Ishikawa (cell line): ENCODE data around the gene APOF.

ENCODE experiments used
- CEBPB ChIP-seq: IDR thresholded peaks from 2 replicates; pipeline ENCODE4 v1.6.1; 2012
- CREB1 ChIP-seq: IDR thresholded peaks from 2 replicates; pipeline ENCODE4 v1.6.1; 2012; ENCODE audit warnings: low read depth
- EGR1 ChIP-seq: IDR thresholded peaks from 2 replicates; pipeline ENCODE4 v1.6.1; 2012
- EP300 ChIP-seq: IDR thresholded peaks from 2 replicates; pipeline ENCODE4 v1.6.1; 2012; ENCODE audit warnings: borderline replicate concordance
- FOXM1 ChIP-seq: IDR thresholded peaks from 2 replicates; pipeline ENCODE4 v1.6.1; 2012; ENCODE audit warnings: low read depth, borderline replicate concordance
- MAX ChIP-seq: IDR thresholded peaks from 2 replicates; pipeline ENCODE4 v1.6.1; 2012
- NFIC ChIP-seq: IDR thresholded peaks from 2 replicates; pipeline ENCODE4 v1.6.1; 2012
- RAD21 ChIP-seq: IDR thresholded peaks from 2 replicates; pipeline ENCODE4 v1.6.1; 2012; ENCODE audit warnings: low read depth
- REST ChIP-seq: IDR thresholded peaks from 2 replicates; pipeline ENCODE4 v1.6.1; 2012; ENCODE audit warnings: low read depth, mild to moderate bottlenecking
- TAF1 ChIP-seq: IDR thresholded peaks from 2 replicates; pipeline ENCODE4 v1.6.1; 2012; ENCODE audit warnings: low read depth, mild to moderate bottlenecking
- TCF12 ChIP-seq: IDR thresholded peaks from 2 replicates; pipeline ENCODE4 v1.6.1; 2012; ENCODE audit warnings: low read depth
- TEAD4 ChIP-seq: IDR thresholded peaks from 2 replicates; pipeline ENCODE4 v1.6.1; 2012
- USF1 ChIP-seq: IDR thresholded peaks from 2 replicates; pipeline ENCODE4 v1.6.1; 2012
- YY1 ChIP-seq: IDR thresholded peaks from 2 replicates; pipeline ENCODE4 v1.6.1; 2012; ENCODE audit warnings: low read depth
- ZBTB7A ChIP-seq: IDR thresholded peaks from 2 replicates; pipeline ENCODE4 v1.6.1; 2012; ENCODE audit warnings: low read depth

The APOF gene

GRCh38 chr12:56377989-56378316 is 15.3 kb upstream of the APOF start:
- no peak for TF ChIP-seq CREB1
- no peak for TF ChIP-seq RAD21
- TF ChIP-seq MAX, result no peak
- no peak for TF ChIP-seq REST
- TF ChIP-seq NFIC, result no peak
- no peak for TF ChIP-seq TCF12
- TF ChIP-seq USF1, result no peak
- TF ChIP-seq YY1, result no peak
- TF ChIP-seq ZBTB7A, result no peak
- TF ChIP-seq EGR1, result no peak
- no peak for TF ChIP-seq TAF1

GRCh38 chr12:56377310-56377988 is 14.8 kb upstream of the APOF start:
- TF ChIP-seq TAF1 (no peak), RAD21 (peak; percentile 61)

- TF ChIP-seq NFIC (no peak), CEBPB (no peak), RAD21 (no peak), EGR1 (no peak), YY1 (no peak)
These were observed 13.2 kb upstream of the APOF start for GRCh38 chr12:56375598-56376434.

- TF ChIP-seq TCF12 (no peak), CREB1 (no peak), EGR1 (no peak), ZBTB7A (no peak), TEAD4 (no peak), RAD21 (no peak), YY1 (no peak), CEBPB (no peak)
These were observed 12.3 kb upstream of the APOF start for GRCh38 chr12:56374726-56375597.

- no peak for TF ChIP-seq YY1
- TF ChIP-seq RAD21, result no peak
- no peak for TF ChIP-seq EGR1
- TF ChIP-seq REST, result no peak
These were observed 10.9 kb upstream of the APOF start for GRCh38 chr12:56373515-56373914.

GRCh38 chr12:56366948-56367347 is 4.3 kb upstream of the APOF start:
- TF ChIP-seq NFIC (no peak), TCF12 (no peak), REST (no peak), EP300 (no peak), CEBPB (no peak), MAX (no peak), FOXM1 (no peak), TEAD4 (no peak), EGR1 (no peak), USF1 (no peak), CREB1 (no peak), TAF1 (no peak), ZBTB7A (no peak), RAD21 (no peak), YY1 (no peak)
